Measurements from ENCODE around the gene PNMA8C. TPM values are rescaled to one million over a fixed set of nuclear protein-coding genes. Genes with fewer than 3 reads are reported as not detected.

Gene PNMA8C
- total RNA-seq, 6 donors from 2014 or later = under 0.01 to 0.27 TPM; not detected in 4

DNA sequence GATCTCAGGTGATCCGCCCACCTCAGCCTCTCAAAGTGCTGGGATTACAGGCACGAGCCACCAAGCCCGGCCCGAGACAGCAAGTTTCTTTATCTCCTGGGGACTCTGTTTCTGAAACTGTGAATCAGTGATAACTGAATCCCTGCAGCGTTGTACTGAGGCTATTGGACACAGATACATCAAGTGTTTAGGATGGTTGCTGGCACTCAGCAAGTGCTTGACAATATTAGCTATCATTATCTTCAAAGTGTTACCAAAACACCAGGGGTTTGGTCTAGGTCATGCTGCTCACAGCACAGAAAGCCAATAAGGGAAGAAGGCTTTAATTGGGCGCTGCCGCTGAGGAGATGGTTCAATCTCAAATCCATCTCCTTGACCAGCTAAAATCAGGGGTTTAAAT lies 20.5 kb upstream of the PNMA8C start:
- no peak overlapping the region for H3K4me3 ChIP-seq
- 55 to 62% methylated on average over 6 to 7 of the region's 7 CpGs for WGBS, 2 donors
- peaks cover 0 to 3% (median 0%) of the 10 kb centered on the region in 4 donors for H3K9me3 ChIP-seq
- ATAC-seq (ENCODE audit: low FRiP score in 2 of 2) (no peak), DNase-seq (no peak)
- no peaks in the 10 kb centered on the region for H3K27me3 ChIP-seq
- TF ChIP-seq, protein P1, sequence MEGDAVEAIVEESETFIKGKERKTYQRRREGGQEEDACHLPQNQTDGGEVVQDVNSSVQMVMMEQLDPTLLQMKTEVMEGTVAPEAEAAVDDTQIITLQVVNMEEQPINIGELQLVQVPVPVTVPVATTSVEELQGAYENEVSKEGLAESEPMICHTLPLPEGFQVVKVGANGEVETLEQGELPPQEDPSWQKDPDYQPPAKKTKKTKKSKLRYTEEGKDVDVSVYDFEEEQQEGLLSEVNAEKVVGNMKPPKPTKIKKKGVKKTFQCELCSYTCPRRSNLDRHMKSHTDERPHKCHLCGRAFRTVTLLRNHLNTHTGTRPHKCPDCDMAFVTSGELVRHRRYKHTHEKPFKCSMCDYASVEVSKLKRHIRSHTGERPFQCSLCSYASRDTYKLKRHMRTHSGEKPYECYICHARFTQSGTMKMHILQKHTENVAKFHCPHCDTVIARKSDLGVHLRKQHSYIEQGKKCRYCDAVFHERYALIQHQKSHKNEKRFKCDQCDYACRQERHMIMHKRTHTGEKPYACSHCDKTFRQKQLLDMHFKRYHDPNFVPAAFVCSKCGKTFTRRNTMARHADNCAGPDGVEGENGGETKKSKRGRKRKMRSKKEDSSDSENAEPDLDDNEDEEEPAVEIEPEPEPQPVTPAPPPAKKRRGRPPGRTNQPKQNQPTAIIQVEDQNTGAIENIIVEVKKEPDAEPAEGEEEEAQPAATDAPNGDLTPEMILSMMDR (IDR thresholded peaks at IDR 0.05) = no peak
- TF ChIP-seq EP300 (IDR thresholded peaks at IDR 0.05) = no peak
- no peak for TF ChIP-seq POLR2A (IDR thresholded peaks at IDR 0.05)
- TF ChIP-seq POLR2AphosphoS5 (IDR thresholded peaks at IDR 0.05) = no peak
- H3K27ac ChIP-seq = no peak overlapping the region
- no peaks in the 10 kb centered on the region for H3K4me1 ChIP-seq
- H3K36me3 ChIP-seq = no peaks in the 10 kb centered on the region

DNA sequence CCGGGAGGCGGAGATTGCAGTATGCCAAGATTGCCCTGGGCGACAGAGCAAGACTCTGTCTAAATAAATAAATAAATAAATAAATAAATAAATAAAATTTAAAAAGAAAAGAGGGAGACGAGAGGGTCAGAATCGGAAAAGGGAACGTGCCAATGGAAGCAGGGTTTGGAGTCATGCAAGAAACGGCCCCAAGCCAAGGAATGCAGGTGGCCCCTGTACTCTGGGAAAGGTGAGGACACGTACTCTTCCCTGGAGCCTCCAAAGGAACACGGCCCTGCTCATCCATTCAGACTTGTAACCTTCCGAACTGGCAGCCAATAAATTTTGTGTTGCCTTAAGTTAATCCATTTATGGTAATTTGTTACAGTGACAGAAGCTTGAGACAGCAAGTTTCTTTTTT lies 19.9 kb upstream of the PNMA8C start:
- WGBS, 2 donors = 91 to 95% methylated on average over 10 of the region's 10 CpGs
- H3K9me3 ChIP-seq = peaks cover 0 to 3% (median 0%) of the 10 kb centered on the region in 4 donors
- H3K4me1 ChIP-seq = no peaks in the 10 kb centered on the region
- H3K27ac ChIP-seq = no peak overlapping the region
- H3K4me3 ChIP-seq = no peak overlapping the region
- TF ChIP-seq POLR2A (IDR thresholded peaks at IDR 0.05) = no peak
- TF ChIP-seq, protein P1 (IDR thresholded peaks at IDR 0.05) = no peak
- no peak for TF ChIP-seq EP300 (IDR thresholded peaks at IDR 0.05)
- TF ChIP-seq POLR2AphosphoS5 (IDR thresholded peaks at IDR 0.05) = no peak
- no peaks in the 10 kb centered on the region for H3K27me3 ChIP-seq
- no peak for ATAC-seq (ENCODE audit: low FRiP score in 2 of 2)
- DNase-seq = no peak
- H3K36me3 ChIP-seq = no peaks in the 10 kb centered on the region

DNA sequence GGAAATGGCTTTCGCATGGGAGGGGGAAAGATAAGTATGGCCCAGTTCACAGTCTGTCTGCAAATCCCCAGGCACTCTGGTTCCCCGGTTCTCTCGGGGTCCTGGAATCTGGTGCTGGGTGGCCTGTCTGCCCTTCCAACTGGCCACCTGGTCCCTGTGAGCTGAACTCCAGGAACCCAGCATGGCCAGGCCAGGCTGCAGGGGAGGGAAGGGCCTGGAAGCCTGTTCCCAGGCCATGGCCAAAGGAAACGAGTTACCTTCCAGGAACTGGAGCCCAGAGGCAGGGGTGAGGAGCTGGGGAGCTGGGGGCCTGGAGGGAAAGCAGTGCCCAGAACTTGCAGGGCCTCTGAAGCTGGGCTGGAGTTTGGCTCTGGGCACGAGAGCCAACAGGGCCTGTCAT lies 19.1 kb upstream of the PNMA8C start:
- Histone ChIP-seq H3K27me3 (no peaks in the 10 kb centered on the region), H3K4me3 (no peak overlapping the region), H3K36me3 (no peaks in the 10 kb centered on the region), H3K27ac (no peak overlapping the region), H3K9me3 (peaks cover 0 to 3% (median 0%) of the 10 kb centered on the region in 4 donors), H3K4me1 (peaks cover 0 to 4% (median 3%) of the 10 kb centered on the region in 4 donors)
- WGBS, 2 donors = 74% methylated on average over 5 of the region's 5 CpGs
- no peak for DNase-seq
- no peak for TF ChIP-seq EP300 (IDR thresholded peaks at IDR 0.05)
- TF ChIP-seq, protein P1 (IDR thresholded peaks at IDR 0.05) = no peak
- no peak for TF ChIP-seq POLR2AphosphoS5 (IDR thresholded peaks at IDR 0.05)
- no peak for TF ChIP-seq POLR2A (IDR thresholded peaks at IDR 0.05)
- no peak for ATAC-seq (ENCODE audit: low FRiP score in 2 of 2)

DNA sequence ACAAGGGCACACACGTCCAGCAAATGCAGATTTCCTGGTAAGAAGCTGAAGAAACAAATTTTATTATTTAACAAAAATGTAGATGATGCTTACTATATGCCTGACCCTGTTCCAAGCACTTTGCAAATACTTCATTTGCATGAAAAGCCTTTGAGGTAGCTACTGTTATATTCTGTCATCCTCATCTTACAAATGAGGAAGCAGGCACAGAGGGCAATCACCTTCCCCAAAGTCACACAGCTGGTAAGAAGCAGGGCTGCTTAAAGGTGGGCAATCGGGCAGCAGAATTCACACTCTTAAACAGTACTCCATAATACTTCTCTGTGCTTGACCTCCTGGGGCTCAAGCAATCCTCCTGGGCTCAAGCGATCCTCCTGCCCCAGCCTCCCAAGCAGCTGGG lies 18.3 kb upstream of the PNMA8C start:
- DNase-seq (no peak), ATAC-seq (ENCODE audit: low FRiP score in 2 of 2) (no peak)
- Histone ChIP-seq H3K27me3 (no peaks in the 10 kb centered on the region), H3K9me3 (peaks cover 0 to 3% (median 0%) of the 10 kb centered on the region in 4 donors), H3K36me3 (no peaks in the 10 kb centered on the region), H3K4me1 (peaks cover 0 to 5% (median 4%) of the 10 kb centered on the region in 4 donors), H3K27ac (no peak overlapping the region), H3K4me3 (no peak overlapping the region)
- WGBS, 2 donors = 24 to 45% methylated on average over 3 of the region's 3 CpGs
- TF ChIP-seq EP300 (IDR thresholded peaks at IDR 0.05) (no peak), POLR2AphosphoS5 (IDR thresholded peaks at IDR 0.05) (no peak), POLR2A (IDR thresholded peaks at IDR 0.05) (no peak)
- TF ChIP-seq, protein P1 (IDR thresholded peaks at IDR 0.05) = no peak

- no peak for DNase-seq
Observed at GRCh38 chr19:46446021-46446420, 17.3 kb upstream of the PNMA8C start.

More at GRCh38 chr19:46446021-46446420, 17.3 kb upstream of the PNMA8C start:
- H3K36me3 ChIP-seq = no peaks in the 10 kb centered on the region
- peaks cover 0 to 3% (median 0%) of the 10 kb centered on the region in 4 donors for H3K9me3 ChIP-seq
- 84 to 85% methylated on average over 14 to 15 of the region's 15 CpGs for WGBS, 2 donors
- TF ChIP-seq, protein P1 (IDR thresholded peaks at IDR 0.05) = no peak
- TF ChIP-seq EP300 (IDR thresholded peaks at IDR 0.05) = no peak
- no peak for TF ChIP-seq POLR2A (IDR thresholded peaks at IDR 0.05)
- no peak for TF ChIP-seq POLR2AphosphoS5 (IDR thresholded peaks at IDR 0.05)
- H3K4me1 ChIP-seq = peaks cover 0 to 5% (median 4%) of the 10 kb centered on the region in 4 donors
- H3K4me3 ChIP-seq = no peak overlapping the region
- no peak overlapping the region for H3K27ac ChIP-seq
- ATAC-seq (ENCODE audit: low FRiP score in 2 of 2) = no peak
- no peaks in the 10 kb centered on the region for H3K27me3 ChIP-seq
